ENCODE results near the gene ABT1.

ABT1 gene

DNA sequence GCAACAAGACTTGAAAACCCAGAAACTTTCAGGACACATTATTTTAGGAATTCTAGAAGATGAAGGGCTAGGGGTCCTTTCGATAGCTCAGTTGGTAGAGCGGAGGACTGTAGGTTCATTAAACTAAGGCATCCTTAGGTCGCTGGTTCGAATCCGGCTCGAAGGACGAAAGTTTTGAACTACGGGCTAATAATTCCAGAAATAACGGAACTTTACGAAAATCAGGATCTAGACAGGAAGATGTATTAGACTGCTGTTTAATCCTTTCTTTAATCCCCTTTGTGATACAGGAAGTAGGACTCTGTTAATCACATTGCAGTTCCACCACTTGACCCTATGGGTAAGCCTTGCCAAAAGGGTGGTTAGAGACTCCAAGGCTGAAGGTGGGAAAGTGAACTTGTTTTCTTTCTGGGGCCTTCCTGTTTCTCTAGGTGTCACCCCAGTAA lies 21.2 kb upstream of the ABT1 start:
- no peak for DNase-seq

- DNase-seq = no peak
Measured at GRCh38 chr6:26576407-26576843, 20.3 kb upstream of the ABT1 start.

DNA sequence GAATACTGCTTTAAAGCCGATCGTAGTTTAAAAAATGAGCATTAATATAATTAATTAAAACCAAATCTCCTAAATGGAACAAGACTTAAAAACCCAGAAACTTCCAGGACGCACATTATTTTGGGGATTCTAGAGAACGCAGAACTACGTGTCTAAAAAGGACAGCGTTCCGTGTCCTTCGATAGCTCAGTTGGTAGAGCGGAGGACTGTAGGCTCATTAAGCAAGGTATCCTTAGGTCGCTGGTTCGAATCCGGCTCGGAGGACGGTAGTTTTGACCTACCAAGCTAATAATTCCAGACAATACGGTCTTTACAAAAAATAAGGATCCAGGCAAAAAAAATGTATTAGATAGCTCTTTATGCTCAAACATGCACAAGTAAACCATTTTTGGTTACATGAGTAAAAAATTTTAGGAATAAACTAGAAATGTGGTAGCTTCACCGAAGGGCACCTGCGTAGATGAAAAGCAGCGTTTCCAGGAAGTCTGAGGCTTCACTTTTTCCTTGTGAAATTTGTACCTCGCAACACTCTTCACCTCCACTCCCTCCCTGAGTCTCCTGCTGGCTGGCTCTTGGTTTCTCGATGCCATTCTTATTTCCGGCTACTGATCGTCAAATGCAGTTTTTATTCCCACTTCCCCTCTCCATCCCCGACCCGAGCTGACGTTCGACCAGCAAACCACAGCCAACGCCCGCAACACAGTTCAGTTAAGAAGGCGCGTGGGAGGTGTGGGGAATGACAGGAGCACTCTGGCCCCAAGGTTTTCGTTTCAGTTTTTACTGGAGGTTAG lies 19.6 kb upstream of the ABT1 start:
- DNase-seq = peak; percentile 69

GRCh38 chr6:26577720-26578072 lies 19.1 kb upstream of the ABT1 start:
- no peak for DNase-seq

GRCh38 chr6:26578279-26578678 lies 18.5 kb upstream of the ABT1 start:
- no peak for DNase-seq

GRCh38 chr6:26578741-26579140 lies 18.0 kb upstream of the ABT1 start:
- DNase-seq = no peak

- no peak for DNase-seq
Measured at GRCh38 chr6:26581164-26581915, 15.4 kb upstream of the ABT1 start.

- DNase-seq = no peak
Measured at GRCh38 chr6:26588965-26589364, 7.8 kb upstream of the ABT1 start.

GRCh38 chr6:26592649-26593048 lies 4.1 kb upstream of the ABT1 start:
- DNase-seq = no peak

DNA sequence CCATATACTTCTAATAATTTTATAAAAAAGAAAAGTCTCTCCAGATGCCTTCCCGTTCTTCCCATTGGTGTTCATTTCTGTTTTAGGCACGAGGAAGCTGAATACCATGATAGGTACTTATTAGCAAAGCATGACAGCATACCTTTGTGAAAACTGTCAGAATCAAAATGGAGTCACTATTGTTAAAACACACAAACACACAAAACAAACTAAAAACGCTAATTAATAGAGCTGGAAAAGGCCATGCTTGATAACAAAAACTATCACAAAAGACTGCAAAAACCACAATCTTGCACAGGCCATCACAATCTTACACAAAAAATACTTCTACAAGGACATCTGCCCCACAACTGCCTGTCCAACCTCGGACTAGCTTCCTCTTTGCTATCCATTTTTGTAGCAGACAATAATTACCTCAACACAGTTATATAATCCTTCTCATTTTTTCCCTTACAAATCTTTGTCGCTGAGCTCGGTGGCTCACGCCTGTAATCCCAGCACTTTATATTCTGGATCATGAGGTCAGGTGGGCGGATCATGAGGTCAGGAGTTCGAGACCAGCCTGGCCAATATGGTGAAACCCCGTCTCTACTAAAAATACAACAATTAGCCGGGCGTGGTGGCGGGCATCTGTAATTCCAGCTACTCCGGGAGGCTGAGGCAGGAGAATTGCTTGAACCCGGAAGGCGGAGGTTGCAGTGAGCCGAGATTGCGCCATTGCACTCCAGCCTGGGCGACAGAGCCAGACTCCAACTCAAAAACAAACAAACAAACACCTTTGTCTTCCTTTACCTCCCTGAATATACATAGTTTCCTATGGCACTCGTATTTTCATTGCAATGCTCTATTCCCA lies 3.2 kb upstream of the ABT1 start:
- DNase-seq = no peak

DNA sequence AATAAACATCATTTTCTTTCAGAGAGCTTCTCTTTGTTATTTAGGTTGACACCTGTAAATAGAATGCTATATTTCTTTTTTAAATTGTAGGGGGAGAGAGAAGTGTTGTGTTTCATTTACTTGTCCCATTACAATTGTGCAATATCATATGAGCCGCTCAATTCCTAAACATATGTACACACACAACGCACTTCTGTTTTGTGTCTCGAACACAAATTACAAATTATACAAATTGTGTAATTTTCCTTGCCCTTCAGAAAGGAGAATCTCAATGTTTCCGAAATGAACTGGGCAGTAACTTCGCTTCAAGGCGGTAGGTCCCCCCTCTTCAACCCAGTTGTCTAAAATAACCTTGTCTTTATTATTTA lies 2.6 kb upstream of the ABT1 start:
- no peak for DNase-seq

GRCh38 chr6:26594730-26595632 lies 1.8 kb upstream of the ABT1 start:
- peak; percentile 40 for DNase-seq

DNA sequence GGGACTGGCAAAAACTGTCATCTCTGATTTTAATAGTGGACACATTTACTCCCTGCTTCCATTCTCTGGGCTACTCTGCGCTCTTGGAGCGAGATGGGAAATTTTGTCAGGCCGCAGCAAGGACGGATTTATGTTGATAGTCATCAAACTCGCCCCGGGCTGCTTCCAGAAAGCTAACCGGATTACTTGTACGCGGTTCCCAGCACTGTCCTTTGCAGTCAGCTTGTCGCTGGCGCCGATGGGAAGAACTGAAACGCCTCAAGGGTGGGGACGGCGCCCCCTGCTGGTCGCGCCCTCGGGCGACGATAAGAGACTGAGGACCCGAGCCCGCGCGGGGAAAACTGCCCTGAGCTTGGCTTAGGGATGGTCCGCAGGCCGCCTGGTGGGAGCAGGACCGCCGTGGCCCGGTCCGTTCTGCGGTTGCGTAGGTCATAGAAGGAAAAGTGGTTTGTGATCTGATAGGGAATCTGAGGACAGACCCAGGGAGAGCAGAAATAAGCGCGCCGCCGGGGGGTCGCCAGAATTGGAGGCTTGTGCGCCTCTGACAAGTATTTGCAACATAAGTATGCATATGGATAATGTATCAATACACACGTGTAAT lies 984 bp upstream of the ABT1 start:
- DNase-seq = peak; percentile 90

DNA sequence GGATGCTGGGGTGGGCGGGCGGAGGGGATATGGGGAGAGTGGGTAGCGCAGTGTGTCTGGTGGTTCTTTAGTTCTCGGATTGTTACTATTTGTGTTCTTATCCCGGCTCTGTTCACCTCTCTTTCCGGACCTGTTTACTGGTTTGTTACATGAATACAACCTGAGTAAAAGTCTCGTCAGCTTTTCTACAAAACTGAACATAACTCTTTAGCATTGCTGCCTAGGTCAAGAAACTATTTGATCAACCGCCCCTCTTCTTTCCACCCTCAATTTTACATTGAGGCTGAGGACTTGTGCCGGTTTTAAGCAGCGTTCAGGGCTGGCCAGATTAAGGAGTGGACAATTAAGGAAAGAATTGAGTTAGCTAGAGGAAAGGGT lies 625 bp downstream of the ABT1 start:
- DNase-seq = no peak

GRCh38 chr6:26597821-26598220 lies 1.1 kb downstream of the ABT1 start:
- no peak for DNase-seq

DNA sequence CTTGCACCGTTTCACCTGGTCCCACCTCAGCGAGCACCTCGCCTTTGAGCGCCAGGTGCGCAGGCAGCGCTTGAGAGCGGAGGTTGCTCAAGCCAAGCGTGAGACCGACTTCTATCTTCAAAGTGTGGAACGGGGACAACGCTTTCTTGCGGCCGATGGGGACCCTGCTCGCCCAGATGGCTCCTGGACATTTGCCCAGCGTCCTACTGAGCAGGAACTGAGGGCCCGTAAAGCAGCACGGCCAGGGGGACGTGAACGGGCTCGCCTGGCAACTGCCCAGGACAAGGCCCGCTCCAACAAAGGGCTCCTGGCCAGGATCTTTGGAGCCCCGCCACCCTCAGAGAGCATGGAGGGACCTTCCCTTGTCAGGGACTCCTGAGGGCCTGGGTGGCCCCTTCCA lies 1.5 kb downstream of the ABT1 start:
- no peak for DNase-seq

DNA sequence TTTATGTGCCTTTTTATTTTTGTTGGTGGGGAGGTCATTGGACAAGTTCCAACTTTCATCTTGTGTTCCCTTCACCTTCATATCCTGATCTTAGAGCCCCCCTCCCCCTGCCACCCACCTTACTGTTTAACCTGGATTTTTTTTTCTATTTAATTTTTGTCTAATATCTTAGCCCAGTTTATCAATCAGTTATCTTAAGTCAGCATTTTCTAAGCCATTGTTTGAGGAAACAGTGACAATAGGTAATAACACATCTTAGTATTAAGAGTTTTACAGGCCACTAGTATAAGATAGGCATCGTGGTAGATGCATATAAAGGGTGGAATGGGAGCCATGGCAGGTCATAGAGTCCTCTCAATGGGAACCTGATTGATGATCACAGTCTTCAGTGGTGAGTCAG lies 2.4 kb downstream of the ABT1 start:
- DNase-seq = no peak

GRCh38 chr6:26599591-26599990 lies 2.8 kb downstream of the ABT1 start:
- no peak for DNase-seq

GRCh38 chr6:26600759-26601158 lies 4.0 kb downstream of the ABT1 start:
- no peak for DNase-seq

GRCh38 chr6:26602262-26602661 lies 5.5 kb downstream of the ABT1 start:
- no peak for DNase-seq

DNA sequence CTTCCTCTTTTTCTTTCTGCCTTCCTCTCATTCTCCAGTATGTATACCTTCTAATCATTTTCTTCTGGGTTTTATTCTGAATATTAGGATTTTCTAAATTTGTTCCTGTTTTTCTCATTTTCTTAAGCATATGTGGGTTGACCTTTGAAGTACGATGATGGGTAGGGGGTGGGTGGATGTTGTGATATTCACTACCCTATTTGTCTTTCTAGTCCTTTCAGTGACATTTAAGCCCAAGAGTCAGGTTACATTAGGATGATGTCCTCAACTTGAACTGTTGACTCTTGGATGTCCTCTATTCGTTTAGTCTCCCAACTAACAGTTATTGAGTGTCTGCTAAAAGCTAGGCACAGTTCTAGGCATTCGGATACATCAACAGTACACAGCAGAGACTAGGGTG lies 7.3 kb downstream of the ABT1 start:
- DNase-seq = no peak

- no peak for DNase-seq
Measured at GRCh38 chr6:26604797-26605196, 8.0 kb downstream of the ABT1 start.

Measured in stimulated activated CD4-positive, alpha-beta T cell treated with anti-CD3 and anti-CD28 coated beads, Interleukin-4, amount 100 ng/mL, for 1 hour (primary cell).